ENCODE results near the gene ARHGAP1.

The ARHGAP1 gene

GRCh38 chr11:46679241-46680163, 20.9 kb downstream of the ARHGAP1 start:
- no peak overlapping the region for H3K27ac ChIP-seq (ENCODE audit: low read depth, low read length)
- no peaks in the 10 kb centered on the region for H3K27me3 ChIP-seq (ENCODE audit: insufficient read depth, low read length)
- H2AFZ ChIP-seq (ENCODE audit: low read length, unreplicated experiment) = no peak overlapping the region
- H3K36me3 ChIP-seq (ENCODE audit: insufficient read depth, low read length) = 0 out of 2 replicates have a peak, but pooled peaks cover 3% of the 10 kb centered on the region
- H3K79me2 ChIP-seq (ENCODE audit: control insufficient read depth, insufficient read depth, low read length, unreplicated experiment) = no peaks in the 10 kb centered on the region
- peaks cover 19% of the 10 kb centered on the region for H3K4me1 ChIP-seq (ENCODE audit: control insufficient read depth, insufficient read depth, low read length, unreplicated experiment)
- H3K4me3 ChIP-seq (ENCODE audit: low read depth, low read length) = no peak overlapping the region

- H3K27me3 ChIP-seq (ENCODE audit: insufficient read depth, low read length) = no peaks in the 10 kb centered on the region
- H3K27ac ChIP-seq (ENCODE audit: low read depth, low read length) = no peak overlapping the region
- H3K36me3 ChIP-seq (ENCODE audit: insufficient read depth, low read length) = no peaks in the 10 kb centered on the region
- no peak overlapping the region for H3K4me3 ChIP-seq (ENCODE audit: low read depth, low read length)
- no peak overlapping the region for H2AFZ ChIP-seq (ENCODE audit: low read length, unreplicated experiment)
- H3K79me2 ChIP-seq (ENCODE audit: control insufficient read depth, insufficient read depth, low read length, unreplicated experiment) = no peaks in the 10 kb centered on the region
- peaks cover 19% of the 10 kb centered on the region for H3K4me1 ChIP-seq (ENCODE audit: control insufficient read depth, insufficient read depth, low read length, unreplicated experiment)
These were observed 21.7 kb downstream of the ARHGAP1 start for GRCh38 chr11:46678741-46679130.

GRCh38 chr11:46677991-46678740, 22.3 kb downstream of the ARHGAP1 start:
- no peak overlapping the region for H3K27ac ChIP-seq (ENCODE audit: low read depth, low read length)
- no peaks in the 10 kb centered on the region for H3K27me3 ChIP-seq (ENCODE audit: insufficient read depth, low read length)
- no peak overlapping the region for H2AFZ ChIP-seq (ENCODE audit: low read length, unreplicated experiment)
- no peak overlapping the region for H3K4me3 ChIP-seq (ENCODE audit: low read depth, low read length)
- peaks cover 19% of the 10 kb centered on the region for H3K4me1 ChIP-seq (ENCODE audit: control insufficient read depth, insufficient read depth, low read length, unreplicated experiment)
- no peaks in the 10 kb centered on the region for H3K79me2 ChIP-seq (ENCODE audit: control insufficient read depth, insufficient read depth, low read length, unreplicated experiment)
- peaks cover 4% of the 10 kb centered on the region; the same call in 1 of the 2 replicates for H3K36me3 ChIP-seq (ENCODE audit: insufficient read depth, low read length)

- peaks cover 5% of the 10 kb centered on the region; the same call in 1 of the 2 replicates for H3K36me3 ChIP-seq (ENCODE audit: insufficient read depth, low read length)
These were observed 23.2 kb downstream of the ARHGAP1 start for GRCh38 chr11:46677169-46677568.

GRCh38 chr11:46676436-46677158, 23.8 kb downstream of the ARHGAP1 start:
- H3K27ac ChIP-seq (ENCODE audit: low read depth, low read length) = no peak overlapping the region
- H3K36me3 ChIP-seq (ENCODE audit: insufficient read depth, low read length) = peaks cover 5% of the 10 kb centered on the region; the same call in 1 of the 2 replicates
- H3K4me1 ChIP-seq (ENCODE audit: control insufficient read depth, insufficient read depth, low read length, unreplicated experiment) = peaks cover 19% of the 10 kb centered on the region
- no peaks in the 10 kb centered on the region for H3K27me3 ChIP-seq (ENCODE audit: insufficient read depth, low read length)
- H3K79me2 ChIP-seq (ENCODE audit: control insufficient read depth, insufficient read depth, low read length, unreplicated experiment) = no peaks in the 10 kb centered on the region
- H2AFZ ChIP-seq (ENCODE audit: low read length, unreplicated experiment) = no peak overlapping the region
- no peak overlapping the region for H3K4me3 ChIP-seq (ENCODE audit: low read depth, low read length)

More at GRCh38 chr11:46677169-46677568, 23.2 kb downstream of the ARHGAP1 start:
- H3K27ac ChIP-seq (ENCODE audit: low read depth, low read length) = no peak overlapping the region
- no peak overlapping the region for H2AFZ ChIP-seq (ENCODE audit: low read length, unreplicated experiment)
- H3K4me3 ChIP-seq (ENCODE audit: low read depth, low read length) = no peak overlapping the region
- no peaks in the 10 kb centered on the region for H3K27me3 ChIP-seq (ENCODE audit: insufficient read depth, low read length)
- peaks cover 19% of the 10 kb centered on the region for H3K4me1 ChIP-seq (ENCODE audit: control insufficient read depth, insufficient read depth, low read length, unreplicated experiment)
- H3K79me2 ChIP-seq (ENCODE audit: control insufficient read depth, insufficient read depth, low read length, unreplicated experiment) = no peaks in the 10 kb centered on the region

GRCh38 chr11:46675949-46676348, 24.5 kb downstream of the ARHGAP1 start:
- Histone ChIP-seq H3K27ac (ENCODE audit: low read depth, low read length) (peak overlapping the region; percentile 52), H3K27me3 (ENCODE audit: insufficient read depth, low read length) (no peaks in the 10 kb centered on the region), H3K36me3 (ENCODE audit: insufficient read depth, low read length) (peaks cover 5% of the 10 kb centered on the region; the same call in 1 of the 2 replicates), H3K79me2 (ENCODE audit: control insufficient read depth, insufficient read depth, low read length, unreplicated experiment) (no peaks in the 10 kb centered on the region), H2AFZ (ENCODE audit: low read length, unreplicated experiment) (no peak overlapping the region), H3K4me3 (ENCODE audit: low read depth, low read length) (no peak overlapping the region), H3K4me1 (ENCODE audit: control insufficient read depth, insufficient read depth, low read length, unreplicated experiment) (peaks cover 19% of the 10 kb centered on the region)

GRCh38 chr11:46675288-46675851, 25.0 kb downstream of the ARHGAP1 start:
- Histone ChIP-seq H3K27me3 (ENCODE audit: insufficient read depth, low read length) (no peaks in the 10 kb centered on the region), H3K27ac (ENCODE audit: low read depth, low read length) (peak overlapping the region; percentile 52), H3K4me3 (ENCODE audit: low read depth, low read length) (no peak overlapping the region), H3K79me2 (ENCODE audit: control insufficient read depth, insufficient read depth, low read length, unreplicated experiment) (no peaks in the 10 kb centered on the region), H2AFZ (ENCODE audit: low read length, unreplicated experiment) (peak overlapping the region; percentile 45), H3K4me1 (ENCODE audit: control insufficient read depth, insufficient read depth, low read length, unreplicated experiment) (peaks cover 19% of the 10 kb centered on the region), H3K36me3 (ENCODE audit: insufficient read depth, low read length) (peaks cover 5% of the 10 kb centered on the region; the same call in 1 of the 2 replicates)

GRCh38 chr11:46674463-46675287, 25.7 kb downstream of the ARHGAP1 start:
- no peak overlapping the region for H2AFZ ChIP-seq (ENCODE audit: low read length, unreplicated experiment)
- no peaks in the 10 kb centered on the region for H3K27me3 ChIP-seq (ENCODE audit: insufficient read depth, low read length)
- peak overlapping the region; percentile 52 for H3K27ac ChIP-seq (ENCODE audit: low read depth, low read length)
- H3K79me2 ChIP-seq (ENCODE audit: control insufficient read depth, insufficient read depth, low read length, unreplicated experiment) = no peaks in the 10 kb centered on the region
- H3K4me3 ChIP-seq (ENCODE audit: low read depth, low read length) = no peak overlapping the region
- H3K36me3 ChIP-seq (ENCODE audit: insufficient read depth, low read length) = peaks cover 5% of the 10 kb centered on the region; the same call in 1 of the 2 replicates
- H3K4me1 ChIP-seq (ENCODE audit: control insufficient read depth, insufficient read depth, low read length, unreplicated experiment) = peaks cover 19% of the 10 kb centered on the region

- H3K79me2 ChIP-seq (ENCODE audit: control insufficient read depth, insufficient read depth, low read length, unreplicated experiment) = no peaks in the 10 kb centered on the region
- H3K27me3 ChIP-seq (ENCODE audit: insufficient read depth, low read length) = no peaks in the 10 kb centered on the region
- no peak overlapping the region for H3K27ac ChIP-seq (ENCODE audit: low read depth, low read length)
- H2AFZ ChIP-seq (ENCODE audit: low read length, unreplicated experiment) = no peak overlapping the region
- no peak overlapping the region for H3K4me3 ChIP-seq (ENCODE audit: low read depth, low read length)
- peaks cover 5% of the 10 kb centered on the region; the same call in 1 of the 2 replicates for H3K36me3 ChIP-seq (ENCODE audit: insufficient read depth, low read length)
- peaks cover 19% of the 10 kb centered on the region for H3K4me1 ChIP-seq (ENCODE audit: control insufficient read depth, insufficient read depth, low read length, unreplicated experiment)
These were observed 26.5 kb downstream of the ARHGAP1 start for GRCh38 chr11:46673713-46674462.
